NCI-H510A (cell line): ENCODE data around the gene ACADSB.
A peak's percentile ranks its signal among the peaks of the same experiment; 100 is the strongest.

Experiments used
- DNase-seq: peaks from one replicate; lab custom pipeline; 2025; lab: John Stamatoyannopoulos, UW

The ACADSB gene

GRCh38 chr10:123100030-123100762 lies 91.4 kb downstream of the ACADSB start:
- no peak for DNase-seq

- no peak for DNase-seq
Observed at GRCh38 chr10:123101872-123102271, 93.1 kb downstream of the ACADSB start.

GRCh38 chr10:123102673-123103072 lies 93.9 kb downstream of the ACADSB start:
- no peak for DNase-seq

- DNase-seq, result peak; percentile 21
Observed at GRCh38 chr10:123103944-123104343, 95.1 kb downstream of the ACADSB start.
